D341Med (cell line): ENCODE data around the gene CCDC24.
A peak's percentile ranks its signal among the peaks of the same experiment; 100 is the strongest.

Experiments used
- DNase-seq: peaks from one replicate; pipeline ENCODE4 v3.0.0; 2012; ENCODE audit warnings: low spot score

Gene CCDC24

GRCh38 chr1:43963890-43964289, 27.5 kb upstream of the CCDC24 start:
- no peak for DNase-seq

GRCh38 chr1:43965316-43965715, 26.1 kb upstream of the CCDC24 start:
- no peak for DNase-seq

GRCh38 chr1:43968348-43968948, 23.0 kb upstream of the CCDC24 start:
- DNase-seq = no peak

- no peak for DNase-seq
Measured at GRCh38 chr1:43969416-43969745, 22.0 kb upstream of the CCDC24 start.

GRCh38 chr1:43969746-43970466, 21.5 kb upstream of the CCDC24 start, which contains the start of gene DPH2:
DPH2 (plus strand) TSS chr1:43970010; CDS start chr1:43970176, 166 bp downstream.
- DNase-seq = peak; percentile 96

- DNase-seq = no peak
Measured at GRCh38 chr1:43970502-43970901, 20.9 kb upstream of the CCDC24 start.

- no peak for DNase-seq
Measured at GRCh38 chr1:43970911-43971310, 20.5 kb upstream of the CCDC24 start.

- DNase-seq = no peak
Measured at GRCh38 chr1:43971336-43971980, 19.9 kb upstream of the CCDC24 start.

GRCh38 chr1:43973981-43974442, 17.4 kb upstream of the CCDC24 start:
- peak; percentile 47 for DNase-seq

GRCh38 chr1:43974443-43975248, 16.8 kb upstream of the CCDC24 start, which contains the start of gene ATP6V0B:
ATP6V0B (plus strand) TSS chr1:43974960; CDS start chr1:43975041, 81 bp downstream.
- peak; percentile 93 for DNase-seq

- DNase-seq = no peak
Measured at GRCh38 chr1:43975249-43975961, 16.0 kb upstream of the CCDC24 start.

- DNase-seq = no peak
Measured at GRCh38 chr1:43976045-43976444, 15.4 kb upstream of the CCDC24 start.

GRCh38 chr1:43976890-43977289, 14.5 kb upstream of the CCDC24 start:
- DNase-seq = no peak

- no peak for DNase-seq
Measured at GRCh38 chr1:43977376-43978263, 13.8 kb upstream of the CCDC24 start.

GRCh38 chr1:43978264-43978550, 13.2 kb upstream of the CCDC24 start:
- DNase-seq = no peak

- peak; percentile 91 for DNase-seq
Measured at GRCh38 chr1:43978551-43979260, 12.7 kb upstream of the CCDC24 start, which contains the start of gene B4GALT2. B4GALT2 (plus strand) TSS chr1:43979210; CDS start chr1:43981161, 1,951 bp downstream.

GRCh38 chr1:43979261-43979527, 12.2 kb upstream of the CCDC24 start:
- DNase-seq = no peak

- DNase-seq = peak; percentile 68
Measured at GRCh38 chr1:43979528-43980254, 11.7 kb upstream of the CCDC24 start.

- DNase-seq = no peak
Measured at GRCh38 chr1:43980255-43981134, 10.9 kb upstream of the CCDC24 start.
